Islet of Langerhans (tissue), 1 donor: Measurements from ENCODE around the gene PRRG2.
A peak's percentile ranks its signal among the peaks of the same experiment; 100 is the strongest.

Source experiments
- FAIRE-seq: peaks from one replicate; lab custom pipeline; 2011; peaks lifted over from hg19 to GRCh38; lab: Jason Lieb, UNC

PRRG2 gene

DNA sequence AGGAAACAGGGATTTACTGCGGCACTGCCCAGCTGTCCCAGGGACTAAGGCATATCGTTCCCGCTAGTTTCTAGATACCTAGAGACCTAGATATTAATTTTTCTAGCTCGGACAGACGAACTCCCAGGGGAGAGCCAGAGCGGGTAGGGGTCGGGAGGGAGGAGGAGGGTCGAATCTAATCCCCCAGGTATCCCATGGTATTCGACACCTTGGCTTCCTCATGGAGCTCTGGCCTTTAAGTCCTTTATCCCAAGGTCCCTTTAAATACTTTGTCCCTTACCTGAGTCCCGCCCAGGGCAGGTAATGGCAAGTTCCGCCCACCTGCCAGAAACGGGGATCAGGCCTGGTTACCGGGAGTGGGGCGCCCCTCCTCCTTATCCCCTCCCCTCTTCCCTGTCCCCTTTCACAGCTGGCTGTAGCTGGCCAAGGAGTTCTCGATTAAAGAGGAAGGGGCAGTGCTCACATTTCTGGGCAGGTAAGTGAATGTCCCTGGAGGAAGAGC lies at the start of gene PRRG2:
Gene PRRG2, plus strand, starts transcription at position 310 of the 502 bp plus-strand sequence. CDS start 1,904 bp downstream, outside the sequence.
- FAIRE-seq: no peak

GRCh38 chr19:49533551-49534488 lies 47.3 kb upstream of the PRRG2 start:
- no peak for FAIRE-seq

- FAIRE-seq: no peak
Observed at GRCh38 chr19:49534632-49535385, 46.3 kb upstream of the PRRG2 start.

DNA sequence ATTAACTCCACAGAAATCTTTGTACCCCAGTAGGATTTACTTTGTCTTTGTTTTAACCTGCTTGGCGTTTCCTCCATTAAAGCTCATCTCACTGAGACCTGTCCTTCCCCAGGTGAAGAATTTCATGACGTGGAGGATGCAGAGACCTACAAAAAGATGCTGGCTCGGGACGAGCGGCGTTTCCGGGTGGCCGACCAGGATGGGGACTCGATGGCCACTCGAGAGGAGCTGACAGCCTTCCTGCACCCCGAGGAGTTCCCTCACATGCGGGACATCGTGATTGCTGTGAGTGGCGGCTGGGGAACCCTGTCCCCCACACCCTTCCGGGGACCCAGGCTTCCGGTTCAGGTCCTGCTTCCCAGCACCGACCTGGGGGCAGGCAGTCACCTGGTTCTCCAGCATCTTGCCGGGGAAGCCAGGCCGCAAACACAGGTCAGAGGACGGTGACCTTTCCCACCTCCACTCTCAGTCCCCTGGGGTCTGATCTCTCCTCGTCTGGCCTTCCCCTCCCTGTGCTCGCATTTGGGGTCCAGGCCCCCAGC lies 44.1 kb upstream of the PRRG2 start:
- no peak for FAIRE-seq

DNA sequence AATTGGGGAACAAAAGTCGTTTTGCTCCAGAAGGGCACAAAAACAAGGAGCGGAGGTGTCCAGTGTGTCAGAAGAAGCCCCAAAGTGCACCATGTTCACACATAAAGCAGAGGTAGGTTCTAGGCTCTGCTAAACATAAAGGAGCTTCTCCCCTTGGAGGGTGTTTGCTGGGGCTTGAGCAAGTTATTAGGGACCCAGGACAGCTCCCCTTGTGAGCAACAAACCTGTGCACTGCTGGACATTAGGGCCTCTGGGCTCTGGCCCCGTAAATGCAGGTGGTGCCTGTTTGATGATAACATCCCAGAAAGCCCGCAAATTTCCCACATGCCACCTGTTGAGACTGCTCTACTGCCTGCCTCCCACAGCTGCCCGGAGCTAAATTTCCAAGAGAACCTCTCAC lies 42.5 kb upstream of the PRRG2 start:
- FAIRE-seq: no peak

DNA sequence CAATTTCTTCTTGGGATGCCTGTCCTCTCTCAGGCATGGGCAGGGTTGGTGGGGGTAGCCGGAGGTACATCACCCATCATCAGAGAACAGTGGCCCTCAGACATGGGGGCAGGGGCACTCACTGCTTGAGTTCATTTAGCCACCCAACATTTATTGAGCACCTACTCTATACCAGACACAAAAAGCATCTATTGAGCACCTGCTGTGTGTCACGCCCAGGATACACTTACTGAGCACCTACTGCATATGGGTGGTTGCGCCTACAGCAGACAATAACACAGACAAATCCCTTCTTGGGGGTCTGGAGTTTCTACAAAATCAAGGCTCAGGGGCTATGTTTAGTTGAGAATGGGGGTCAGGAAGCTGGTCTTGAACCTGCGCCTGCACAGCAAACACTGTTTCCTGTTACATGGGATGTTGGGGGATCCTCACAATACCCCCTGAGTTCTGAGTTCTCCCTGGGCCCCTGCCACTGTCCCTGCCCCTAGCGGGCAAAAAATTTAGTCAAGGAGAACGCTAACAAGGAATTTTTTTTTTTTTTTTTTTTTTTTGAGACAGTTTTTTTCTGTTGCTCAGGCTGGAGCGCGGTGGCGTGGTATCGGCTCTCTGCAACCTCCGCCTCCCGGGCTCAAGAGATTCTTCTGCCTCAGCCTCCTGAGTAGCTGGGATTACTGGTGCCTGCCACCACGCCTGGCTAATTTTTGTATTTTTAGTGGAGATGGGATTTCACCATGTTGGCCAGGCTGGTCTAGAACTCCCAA lies 41.7 kb upstream of the PRRG2 start:
- FAIRE-seq: no peak

- FAIRE-seq: no peak
Observed at GRCh38 chr19:49541914-49542313, 39.2 kb upstream of the PRRG2 start.

DNA sequence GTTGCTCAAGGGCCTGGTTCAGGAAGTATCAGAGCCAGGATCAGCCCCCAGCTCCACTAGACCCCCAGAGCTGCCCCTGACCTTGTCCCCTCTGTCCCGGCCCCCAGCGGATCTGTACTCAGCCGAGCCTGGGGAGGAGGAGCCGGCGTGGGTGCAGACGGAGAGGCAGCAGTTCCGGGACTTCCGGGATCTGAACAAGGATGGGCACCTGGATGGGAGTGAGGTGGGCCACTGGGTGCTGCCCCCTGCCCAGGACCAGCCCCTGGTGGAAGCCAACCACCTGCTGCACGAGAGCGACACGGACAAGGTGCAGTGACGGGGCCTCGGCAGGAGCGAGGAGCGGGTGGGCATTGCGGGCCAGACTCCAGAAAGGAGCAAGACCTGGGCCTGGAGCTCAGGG lies 38.7 kb upstream of the PRRG2 start:
- no peak for FAIRE-seq

DNA sequence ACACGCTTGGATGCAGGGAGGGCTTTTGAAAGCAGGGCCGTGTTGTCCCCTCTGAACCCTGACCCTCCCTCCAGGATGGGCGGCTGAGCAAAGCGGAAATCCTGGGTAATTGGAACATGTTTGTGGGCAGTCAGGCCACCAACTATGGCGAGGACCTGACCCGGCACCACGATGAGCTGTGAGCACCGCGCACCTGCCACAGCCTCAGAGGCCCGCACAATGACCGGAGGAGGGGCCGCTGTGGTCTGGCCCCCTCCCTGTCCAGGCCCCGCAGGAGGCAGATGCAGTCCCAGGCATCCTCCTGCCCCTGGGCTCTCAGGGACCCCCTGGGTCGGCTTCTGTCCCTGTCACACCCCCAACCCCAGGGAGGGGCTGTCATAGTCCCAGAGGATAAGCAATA lies 38.1 kb upstream of the PRRG2 start:
- no peak for FAIRE-seq

DNA sequence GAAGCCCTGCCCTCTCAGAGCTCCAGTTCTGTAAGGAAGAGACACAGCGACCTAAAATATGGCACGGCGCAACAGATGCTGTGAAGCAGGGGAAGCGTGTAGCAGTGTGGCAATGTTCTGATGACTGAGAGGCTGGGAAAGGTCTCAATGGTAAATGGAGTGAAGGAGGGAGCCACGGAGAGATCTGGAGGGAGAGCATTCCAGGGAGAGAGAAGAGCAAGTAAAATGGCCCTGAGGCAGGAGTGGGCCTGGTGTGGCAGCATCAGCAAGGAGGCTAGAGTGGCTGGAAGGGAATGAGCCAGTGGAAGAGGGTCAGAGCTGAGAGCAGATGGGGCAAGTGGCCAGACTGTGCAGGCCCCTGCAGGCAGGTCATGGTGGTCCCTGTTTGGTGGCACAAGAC lies 37.0 kb upstream of the PRRG2 start:
- no peak for FAIRE-seq

DNA sequence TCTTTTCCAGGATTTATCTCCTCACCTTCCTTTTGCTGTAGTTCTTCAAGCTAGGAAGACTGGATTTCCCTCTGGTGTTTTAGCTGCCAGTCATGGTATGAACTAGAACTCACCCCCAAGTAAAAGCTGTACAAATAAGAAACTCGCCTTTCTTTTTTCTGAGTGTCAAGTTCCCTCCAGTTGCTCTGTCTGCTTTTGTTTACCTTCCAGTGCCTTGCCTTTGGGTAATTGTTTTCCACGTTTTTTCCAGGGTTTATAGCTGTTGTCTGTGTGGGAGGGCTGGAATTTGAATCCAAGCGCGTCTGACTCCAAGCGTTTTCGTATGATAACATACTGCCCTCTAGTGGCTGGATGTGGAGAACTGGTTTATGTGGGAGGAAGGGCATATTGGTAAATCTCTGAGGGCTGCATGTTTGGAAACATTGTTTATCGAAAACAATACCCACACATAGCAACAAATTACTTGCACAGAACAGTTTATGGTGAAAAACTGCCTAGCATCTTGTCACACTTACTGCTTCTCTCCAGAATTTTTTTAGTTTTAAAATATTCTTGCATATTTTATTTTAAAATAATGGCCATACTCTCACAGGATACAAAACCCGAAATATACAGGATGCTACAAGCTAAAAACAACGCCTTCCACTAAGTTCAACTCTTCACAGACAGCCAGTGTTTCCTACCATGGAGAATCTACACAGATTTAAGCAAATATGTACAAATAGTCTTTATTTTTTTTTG lies 34.1 kb upstream of the PRRG2 start:
- FAIRE-seq: peak; percentile 98

- FAIRE-seq: no peak
Observed at GRCh38 chr19:49549045-49549444, 32.1 kb upstream of the PRRG2 start.

DNA sequence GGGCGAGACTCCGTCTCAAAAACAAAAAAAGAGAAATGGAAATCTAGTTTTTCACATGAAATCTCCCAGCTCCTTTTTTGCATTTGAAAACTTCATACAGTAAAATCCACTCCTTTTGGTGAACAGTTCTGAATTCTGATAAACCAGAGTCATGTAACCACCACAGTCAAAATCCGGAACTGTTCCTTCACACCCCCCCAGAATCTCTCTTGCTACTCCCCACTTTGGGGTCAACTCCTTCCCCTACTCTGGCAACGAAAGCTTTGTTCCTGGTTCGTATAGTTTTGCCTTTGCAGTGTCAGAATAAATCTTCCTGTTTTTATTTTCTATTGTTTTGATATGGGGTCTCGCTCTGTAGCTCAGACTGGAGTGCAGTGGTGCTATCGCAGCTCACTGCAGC lies 29.6 kb upstream of the PRRG2 start:
- no peak for FAIRE-seq

- FAIRE-seq: no peak
Observed at GRCh38 chr19:49552749-49553148, 28.4 kb upstream of the PRRG2 start.

DNA sequence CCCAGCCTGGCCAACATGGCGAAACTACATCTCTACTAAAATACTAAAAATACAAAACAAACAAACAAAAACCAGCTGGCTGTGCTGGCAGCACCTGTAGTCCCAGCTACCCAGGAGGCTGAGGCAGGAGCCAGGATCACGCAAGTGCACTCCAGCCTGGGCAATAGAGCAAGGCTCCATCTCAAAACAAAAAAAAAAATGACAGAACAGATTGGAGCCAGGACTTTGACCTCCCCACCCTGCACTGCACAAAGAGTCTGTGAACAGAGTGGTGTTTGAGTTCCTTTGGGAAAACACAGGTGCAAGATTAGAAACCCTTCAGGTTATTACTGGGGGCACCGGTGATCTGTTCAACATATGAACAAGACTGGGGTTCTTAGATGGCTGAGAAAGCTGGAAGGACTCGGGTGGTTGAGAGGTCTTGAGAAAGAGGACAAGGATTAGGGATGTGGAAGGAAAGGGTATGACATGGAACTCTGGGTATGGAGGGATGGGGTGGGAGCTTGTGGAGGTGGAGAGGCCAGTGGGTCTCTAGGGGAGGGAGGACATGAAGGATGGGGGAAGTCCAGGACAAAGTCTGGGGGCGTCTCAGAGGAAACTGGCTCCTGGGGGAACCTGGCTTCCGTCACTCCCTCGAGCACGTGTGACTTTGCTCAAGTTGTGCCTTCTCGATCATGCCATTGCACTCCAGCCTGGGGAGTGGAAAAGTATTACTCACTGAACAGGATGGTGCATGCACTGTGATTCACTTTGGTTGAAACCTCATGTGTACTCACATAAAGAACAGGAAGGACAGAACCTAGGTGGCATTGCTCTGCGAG lies 27.5 kb upstream of the PRRG2 start:
- FAIRE-seq: no peak

- FAIRE-seq: no peak
Observed at GRCh38 chr19:49554701-49555181, 26.4 kb upstream of the PRRG2 start.

- FAIRE-seq: no peak
Observed at GRCh38 chr19:49555600-49556411, 25.3 kb upstream of the PRRG2 start.

DNA sequence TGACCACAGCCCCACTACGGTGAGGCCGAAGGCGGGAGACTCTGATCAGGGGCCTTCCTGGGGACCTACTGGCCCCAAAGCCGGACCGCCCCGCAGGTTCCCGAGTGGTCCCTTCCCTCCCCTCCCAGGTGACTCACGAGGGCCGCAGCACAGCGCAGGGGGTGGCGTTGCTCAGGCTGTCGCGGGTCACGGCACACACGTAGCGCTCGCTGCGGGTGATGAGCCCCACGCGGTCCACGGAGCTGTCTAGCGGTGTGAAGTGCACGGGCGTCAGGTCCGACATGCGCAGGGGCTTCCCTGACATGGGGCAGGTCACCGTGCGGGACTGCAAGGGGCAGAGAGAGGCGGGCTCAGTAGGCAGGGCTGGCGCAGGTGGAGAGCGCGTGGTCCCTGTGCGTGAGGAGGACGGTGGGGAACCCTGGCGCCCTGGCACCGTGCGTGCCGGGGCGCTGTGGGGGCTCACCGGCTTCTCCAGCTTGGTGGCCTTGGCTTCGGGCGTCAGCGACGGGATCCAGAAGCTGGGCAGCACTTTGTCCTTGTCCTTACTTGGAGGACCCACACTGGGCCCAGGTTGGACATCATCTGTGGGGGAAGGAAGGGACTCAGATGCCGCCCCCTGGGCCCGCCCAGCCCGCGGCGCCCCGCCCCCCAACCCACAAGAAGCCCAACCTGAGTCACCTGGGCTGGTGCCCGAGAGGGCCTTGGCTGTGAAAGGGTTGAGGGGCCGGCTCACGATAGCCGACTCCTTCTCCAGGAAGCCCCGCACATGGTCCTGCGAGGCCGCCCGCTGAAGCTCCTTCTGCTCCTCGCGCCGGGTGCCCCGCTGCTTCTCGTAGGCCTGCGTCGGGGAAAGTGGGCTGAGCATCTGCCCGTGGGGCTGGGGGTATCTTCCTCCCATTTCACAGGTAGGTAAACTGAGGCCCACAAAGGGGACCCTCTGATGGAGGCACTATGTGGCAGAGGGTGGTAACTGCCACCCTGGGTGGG lies 24.4 kb upstream of the PRRG2 start:
- FAIRE-seq: no peak
